HepG2 (cell line): Measurements from ENCODE around the gene VIT. TPM values are rescaled to one million over a fixed set of nuclear protein-coding genes. Genes with fewer than 3 reads are reported as not detected.
A peak's percentile ranks its signal among the peaks of the same experiment; 100 is the strongest.

Experiments
- ATAC-seq: fragments of 200-7000 bp; cut with Tn5 transposase; 3 replicates; pipeline ENCODE4 v1.9.1; 2020; ENCODE audit warnings: mild to moderate bottlenecking, moderate library complexity
- BruUV-seq: library from RNA; stranded (reverse); fragments of 400-500 nt; replicated peaks from 2 replicates; lab custom pipeline; 2021; lab: Mats Ljungman, UMichigan
- CTCF ChIA-PET: fragments of 300-600 bp; formaldehyde crosslinking; extraction: SDS; loops from one replicate; lab custom pipeline; 2021; ENCODE audit warnings: low total read pairs, inconsistent platforms, low intra/inter-chr PET ratio; lab: Yijun Ruan, JAX
- POLR2A ChIA-PET: fragments of 350-600 bp; sonication (Branson Sonifier 250); formaldehyde crosslinking; loops from one replicate; lab custom pipeline; 2020; ENCODE audit warnings: antibody characterized with exemption, inconsistent platforms; lab: Yijun Ruan, JAX
- DNase-seq: peaks from one replicate; pipeline ENCODE4 v3.0.0-alpha.2; 2015; ENCODE audit warnings: low spot score
- FAIRE-seq: peaks from 3 replicates; lab custom pipeline; 2011; peaks lifted over from hg19 to GRCh38; lab: Jason Lieb, UNC
- H2AFZ ChIP-seq: one replicate; pipeline ENCODE4 v1.6.1; 2011; ENCODE audit warnings: low read length, inconsistent platforms
- H3K27ac ChIP-seq: fragments of 300-600 bp; 3 replicates; pipeline ENCODE4 v1.8.0; 2011; ENCODE audit warnings: mixed run types, mild to moderate bottlenecking, mixed read lengths, low read length, inconsistent platforms; ENCODE audit not compliant: insufficient read depth; ENCODE audit errors: extremely low read length
- H3K27me3 ChIP-seq, 2 experiments: fragments of 200-600 bp in 1 of 2; 2 replicates in 1 of 2; 3 replicates in 1 of 2; pipeline versions ENCODE4 v1.6.0 to v1.8.0; 2011; ENCODE audit warnings: low read length in 2 of 2, mild to moderate bottlenecking in 2 of 2, moderate library complexity in 2 of 2, inconsistent platforms in 1 of 2; ENCODE audit not compliant: insufficient read depth in 2 of 2, control insufficient read depth in 1 of 2
- H3K36me3 ChIP-seq, 2 experiments: fragments of 200-600 bp in 1 of 2; replicated peaks in 1 of 2; 2 replicates in 1 of 2; 3 replicates in 1 of 2; pipeline versions ENCODE4 v1.5.1 to v1.8.0; 2011; ENCODE audit warnings: low read length in 2 of 2, inconsistent platforms in 1 of 2; ENCODE audit not compliant: insufficient read depth in 2 of 2, control insufficient read depth in 1 of 2
- H3K4me1 ChIP-seq: 2 replicates; pipeline ENCODE4 v1.5.1; 2012; ENCODE audit warnings: low read length, inconsistent platforms; ENCODE audit not compliant: insufficient read depth
- H3K4me2 ChIP-seq: 2 replicates; pipeline ENCODE4 v1.6.0; 2011; ENCODE audit warnings: low read depth, low read length, inconsistent platforms
- H3K4me3 ChIP-seq, 3 experiments: fragments of 200-600 bp in 1 of 3; sonication (generic), shearing (Covaris generic) in 1 of 3; replicated peaks in 1 of 3; 2 replicates each; pipeline ENCODE4 v1.5.1; 2011 to 2016; ENCODE audit warnings: low read length in 3 of 3, inconsistent platforms in 2 of 3, low read depth in 2 of 3, mild to moderate bottlenecking in 2 of 3, control low read depth in 1 of 3, mixed read lengths in 1 of 3; ENCODE audit not compliant: insufficient read depth in 1 of 3
- H3K79me2 ChIP-seq: one replicate; pipeline ENCODE4 v1.6.1; 2011; ENCODE audit warnings: low read length, inconsistent platforms; ENCODE audit not compliant: insufficient read depth
- H3K9ac ChIP-seq: 2 replicates; pipeline ENCODE4 v1.6.0; 2011; ENCODE audit warnings: mild to moderate bottlenecking, low read depth, low read length, inconsistent platforms; ENCODE audit not compliant: insufficient read depth
- H3K9me3 ChIP-seq: 2 replicates; pipeline ENCODE4 v1.5.1; 2012; ENCODE audit warnings: mild to moderate bottlenecking, low read length
- H4K20me1 ChIP-seq: 2 replicates; pipeline ENCODE4 v1.6.0; 2011; ENCODE audit warnings: inconsistent platforms, mild to moderate bottlenecking, low read length, moderate library complexity; ENCODE audit not compliant: insufficient read depth
- ATF4 ChIP-seq, 2 experiments: fragments of 450-650 bp in 1 of 2; sonication (generic) in 1 of 2; formaldehyde crosslinking; IDR thresholded peaks; 2 replicates each; pipeline versions ENCODE4 v1.5.0 to v1.8.0; 2020 to 2022; ENCODE audit warnings: mild to moderate bottlenecking in 1 of 2, missing genetic modification reagents in 1 of 2
- CCDC6 ChIP-seq: sonication (generic); formaldehyde crosslinking; IDR thresholded peaks from 2 replicates; pipeline ENCODE4 v1.8.1; 2022; ENCODE audit warnings: mild to moderate bottlenecking, missing genetic modification reagents, moderate library complexity
- CTCF ChIP-seq: sonication (generic); formaldehyde crosslinking; IDR thresholded peaks from 2 replicates; pipeline ENCODE4 v1.5.0; 2020; ENCODE audit warnings: mild to moderate bottlenecking, missing genetic modification reagents, moderate library complexity
- GLI4 ChIP-seq: sonication (generic); formaldehyde crosslinking; IDR thresholded peaks from 2 replicates; pipeline ENCODE4 v1.5.1; 2020; ENCODE audit warnings: missing genetic modification reagents, mild to moderate bottlenecking, moderate library complexity, borderline replicate concordance
- HMGA1 ChIP-seq: sonication (generic); formaldehyde crosslinking; conservative IDR thresholded peaks from 2 replicates; pipeline ENCODE4 v1.4.0; 2020; ENCODE audit warnings: missing genetic modification reagents
- SP5 ChIP-seq: IDR thresholded peaks from 2 replicates; pipeline ENCODE4 v1.6.1; 2016; ENCODE audit warnings: low read depth, borderline replicate concordance
- STAG1 ChIP-seq: sonication (generic); formaldehyde crosslinking; IDR thresholded peaks from 2 replicates; pipeline ENCODE4 v1.4.0; 2020; ENCODE audit warnings: missing genetic modification reagents
- TCF7 ChIP-seq: sonication (generic); IDR thresholded peaks from 2 replicates; pipeline ENCODE4 v1.6.1; 2016; ENCODE audit warnings: antibody characterized with exemption, low read depth
- ZNF724P ChIP-seq: sonication (generic); formaldehyde crosslinking; IDR thresholded peaks from 2 replicates; pipeline ENCODE4 v1.8.0; 2022; ENCODE audit warnings: missing genetic modification reagents, borderline replicate concordance
- WGBS: methylation state at CpG from one replicate; pipeline ENCODE4 v1.1.6; 2017; ENCODE audit warnings: low lambda C conversion rate; 5-methylcytosine and 5-hydroxymethylcytosine counted together
- in situ Hi-C: cut with HindIII; loops from 2 replicates; pipeline ENCODE4 v1.10.0; 2017; ENCODE audit warnings: low pct_unique_long_range_greater_than_20kb; ENCODE audit not compliant: extremely low pct_ligation_motif_present
- intact Hi-C: fragments of 100-400 bp; cut with micrococcal nuclease; formaldehyde crosslinking; loops from one replicate; pipeline ENCODE4 v1.10.0; 2022; ENCODE audit not compliant: unreplicated experiment
- polyA plus RNA-seq, 8 experiments: library from polyadenylated mRNA; depleted of rRNA in 3 of 8; stranded (reverse) in 7 of 8; unstranded in 1 of 8; fragments of >200 nt; fragmentation: Illumina TruSeq in 4 of 8; extraction: Trizol in 4 of 8; gene quantifications; 2 replicates each; pipeline versions ENCODE4 v1.2.1 to v1.2.3, GENCODE V29; 2011 to 2016; ENCODE audit warnings: low read depth in 4 of 8, missing spikeins in 1 of 8, mixed read lengths in 1 of 8; ENCODE audit not compliant: insufficient read depth in 1 of 8
- total RNA-seq, 5 experiments: library from RNA; depleted of rRNA; stranded (reverse); fragments of >200 nt; fragmentation: Illumina TruSeq; extraction: Trizol; gene quantifications; 2 replicates each; pipeline ENCODE4 v1.2.3, GENCODE V29; 2016; ENCODE audit warnings: low read depth in 1 of 5

The VIT gene
- total and polyA plus RNA-seq, 2 of the 13 experiments (the other 11 are each of a cell fraction or from before 2014, with no cell fraction given): not detected

- no TSS peak for BruUV-seq
- no peak overlapping the region for H3K4me3 ChIP-seq
- no peaks in the 10 kb centered on the region for H3K27me3 ChIP-seq
- no peaks in the 10 kb centered on the region for H3K79me2 ChIP-seq
- no peak overlapping the region for H3K27ac ChIP-seq
- 0 out of 5 replicates have a peak, but pooled peaks cover 0 to 12% of the 10 kb centered on the region in 2 experiments for H3K36me3 ChIP-seq
- intact Hi-C loops (loop anchor here (2.0 kb wide), 1 partner anchor 37 kb away; no protein-coding TSS in a partner anchor), in situ Hi-C loops (no loop called here)
- TF ChIP-seq STAG1 (CRISPR knock-in tag): peak; percentile 18
- peak; percentile 27; the same call in 1 of the 2 replicates for TF ChIP-seq CTCF (CRISPR knock-in tag)
- no peak for TF ChIP-seq GLI4 (CRISPR knock-in tag)
- ATAC-seq (no peak), FAIRE-seq (no peak), DNase-seq (no peak)
- H3K4me2 ChIP-seq: no peak overlapping the region
- WGBS: 92% methylated on average over 5 of the region's 5 CpGs
- H3K9ac ChIP-seq: no peak overlapping the region
- no peaks in the 10 kb centered on the region for H3K9me3 ChIP-seq
- POLR2A ChIA-PET: no interaction called here
- CTCF ChIA-PET: no interaction called here
- H2AFZ ChIP-seq: no peak overlapping the region
- H4K20me1 ChIP-seq: no peaks in the 10 kb centered on the region
- H3K4me1 ChIP-seq: peaks cover 25% of the 10 kb centered on the region
These were observed 161.2 kb downstream of the VIT start for GRCh38 chr2:36857713-36858112.

GRCh38 chr2:36858551-36859365 is 162.3 kb downstream of the VIT start:
- Histone ChIP-seq H3K4me3 (peak overlapping the region; percentile 24 to 36 (median 35); a peak in 5 of 6 replicates), H3K4me2 (peak overlapping the region; percentile 56), H3K4me1 (peaks cover 25% of the 10 kb centered on the region), H3K36me3 (0 out of 5 replicates have a peak, but pooled peaks cover 0 to 12% of the 10 kb centered on the region in 2 experiments), H4K20me1 (no peaks in the 10 kb centered on the region), H2AFZ (no peak overlapping the region), H3K27ac (peak overlapping the region; percentile 71), H3K79me2 (no peaks in the 10 kb centered on the region), H3K27me3 (no peaks in the 10 kb centered on the region), H3K9ac (peak overlapping the region; percentile 31), H3K9me3 (no peaks in the 10 kb centered on the region)
- in situ Hi-C loops: no loop called here
- BruUV-seq: no TSS peak
- CTCF ChIA-PET: no interaction called here
- peak; percentile 81 for DNase-seq
- intact Hi-C loops: loop anchor here (2.0 kb wide), 1 partner anchor 38 kb away; no protein-coding TSS in a partner anchor
- ATAC-seq: peak; percentile 96
- peak; percentile 58 for FAIRE-seq
- POLR2A ChIA-PET: no interaction called here
- TF ChIP-seq ATF4 (CRISPR knock-in tag; IDR thresholded peaks at IDR 0.05) (no peak), TCF7 (peak; percentile 84), SP5 (CRISPR knock-in tag) (peak; percentile 74; the same call in 1 of the 2 replicates), CCDC6 (CRISPR knock-in tag) (no peak), ZNF724P (CRISPR knock-in tag) (no peak), HMGA1 (no peak)
